GM13977 (cell line): ENCODE results near the gene ZMIZ2.

Experiments
- DNase-seq: peaks from one replicate; pipeline ENCODE4 v3.0.0; 2012; ENCODE audit warnings: low spot score
- CTCF ChIP-seq: IDR thresholded peaks from 2 replicates; pipeline ENCODE4 v1.5.1; 2012; ENCODE audit warnings: mild to moderate bottlenecking, control low read depth; ENCODE audit not compliant: insufficient read depth; ENCODE audit errors: extremely low read depth, missing control alignments
- in situ Hi-C: fragments of 300-500 bp; cut with MboI; formaldehyde crosslinking; loops from one replicate; pipeline ENCODE4 v1.12.0; 2022; ENCODE audit warnings: low sequenced_read_pairs, low pct_unique_long_range_greater_than_20kb, mixed read lengths, inconsistent platforms; ENCODE audit not compliant: unreplicated experiment

Gene ZMIZ2

GRCh38 chr7:44764081-44764480, 15.4 kb downstream of the ZMIZ2 start:
- TF ChIP-seq CTCF: no peak
- in situ Hi-C loops: no loop called here
- DNase-seq: peak; percentile 12

GRCh38 chr7:44764665-44765578, 16.3 kb downstream of the ZMIZ2 start:
- DNase-seq: peak; percentile 23

GRCh38 chr7:44765579-44766415, 17.1 kb downstream of the ZMIZ2 start:
- peak; percentile 21 for DNase-seq
- no peak for TF ChIP-seq CTCF
- in situ Hi-C loops: no loop called here

More at GRCh38 chr7:44764665-44765578, 16.3 kb downstream of the ZMIZ2 start:
- no peak for TF ChIP-seq CTCF
- in situ Hi-C loops: no loop called here

GRCh38 chr7:44766416-44766801, 17.8 kb downstream of the ZMIZ2 start:
- in situ Hi-C loops: no loop called here
- DNase-seq: no peak

GRCh38 chr7:44767134-44767911, 18.7 kb downstream of the ZMIZ2 start:
- TF ChIP-seq CTCF: no peak
- in situ Hi-C loops: no loop called here
- no peak for DNase-seq

More at GRCh38 chr7:44766416-44766801, 17.8 kb downstream of the ZMIZ2 start:
- TF ChIP-seq CTCF: no peak
